HEK293T (cell line): Measurements from ENCODE around the gene EPS8.

Experiments
- ARNT ChIP-seq: fragments of 450-650 bp; IDR thresholded peaks from 2 replicates; pipeline ENCODE4 v1.6.1; 2017; ENCODE audit warnings: mild to moderate bottlenecking
- BHLHE40 ChIP-seq: fragments of 450-650 bp; IDR thresholded peaks from 2 replicates; pipeline ENCODE4 v1.6.1; 2016; ENCODE audit warnings: mild to moderate bottlenecking, moderate library complexity, borderline replicate concordance
- ELF4 ChIP-seq: fragments of 450-650 bp; IDR thresholded peaks from 2 replicates; pipeline ENCODE4 v1.6.1; 2017; ENCODE audit warnings: antibody characterized with exemption
- FOXA1 ChIP-seq: fragments of 450-650 bp; IDR thresholded peaks from 2 replicates; pipeline ENCODE4 v1.6.1; 2016; ENCODE audit warnings: mild to moderate bottlenecking
- FOXK2 ChIP-seq: fragments of 450-650 bp; IDR thresholded peaks from 2 replicates; pipeline ENCODE4 v1.6.1; 2016; ENCODE audit warnings: mild to moderate bottlenecking
- FOXM1 ChIP-seq: fragments of 450-650 bp; IDR thresholded peaks from 2 replicates; pipeline ENCODE4 v1.6.1; 2017; ENCODE audit warnings: mild to moderate bottlenecking, borderline replicate concordance
- L3MBTL2 ChIP-seq: fragments of 450-650 bp; conservative IDR thresholded peaks from 2 replicates; pipeline ENCODE4 v1.6.1; 2016; ENCODE audit warnings: mild to moderate bottlenecking
- SP1 ChIP-seq: fragments of 450-650 bp; IDR thresholded peaks from 2 replicates; pipeline ENCODE4 v1.6.1; 2017
- SUZ12 ChIP-seq: fragments of 450-650 bp; IDR thresholded peaks from 2 replicates; pipeline ENCODE4 v1.6.1; 2016; ENCODE audit warnings: mild to moderate bottlenecking
- TF ChIP-seq, protein P1 (sequence below): fragments of 450-650 bp; IDR thresholded peaks from 2 replicates; pipeline ENCODE4 v1.6.1; 2016

DNA sequence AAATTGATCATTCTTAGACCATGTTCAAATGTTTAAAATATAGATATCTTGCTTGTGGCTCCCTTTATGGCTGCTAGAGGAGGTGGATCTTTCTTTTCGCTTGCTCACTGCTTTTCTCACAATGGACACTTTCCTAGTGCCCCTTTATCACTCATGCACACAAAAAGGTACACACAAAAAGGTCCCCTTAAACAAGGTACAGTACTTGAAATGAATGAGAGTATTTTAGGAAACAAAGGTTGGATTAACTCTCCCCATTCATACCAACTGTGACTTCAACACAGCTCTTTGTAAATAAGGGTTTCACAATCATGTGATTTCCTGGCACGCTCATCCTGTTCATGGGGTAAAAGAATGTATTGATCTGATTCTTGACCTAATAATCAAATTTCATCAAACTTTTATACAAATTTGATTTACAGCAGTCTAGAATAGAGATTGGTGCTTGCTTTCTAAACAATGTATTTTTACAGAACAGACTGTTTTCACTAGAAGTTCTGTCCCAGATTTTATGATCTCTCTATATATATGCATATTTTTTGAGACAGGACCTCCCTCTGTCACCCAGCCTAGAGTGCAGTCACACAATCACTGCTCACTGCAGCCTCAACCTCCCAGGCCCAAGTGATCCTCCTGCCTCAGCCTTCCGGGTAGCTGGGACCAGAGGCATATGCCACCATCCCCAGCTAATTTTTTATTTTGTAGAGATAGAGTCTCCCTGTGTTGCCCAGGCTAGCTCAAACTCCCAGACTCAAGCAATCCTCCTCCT, 34.4 kb upstream of the EPS8 start:
- no peak for TF ChIP-seq SP1
- TF ChIP-seq, protein P1, sequence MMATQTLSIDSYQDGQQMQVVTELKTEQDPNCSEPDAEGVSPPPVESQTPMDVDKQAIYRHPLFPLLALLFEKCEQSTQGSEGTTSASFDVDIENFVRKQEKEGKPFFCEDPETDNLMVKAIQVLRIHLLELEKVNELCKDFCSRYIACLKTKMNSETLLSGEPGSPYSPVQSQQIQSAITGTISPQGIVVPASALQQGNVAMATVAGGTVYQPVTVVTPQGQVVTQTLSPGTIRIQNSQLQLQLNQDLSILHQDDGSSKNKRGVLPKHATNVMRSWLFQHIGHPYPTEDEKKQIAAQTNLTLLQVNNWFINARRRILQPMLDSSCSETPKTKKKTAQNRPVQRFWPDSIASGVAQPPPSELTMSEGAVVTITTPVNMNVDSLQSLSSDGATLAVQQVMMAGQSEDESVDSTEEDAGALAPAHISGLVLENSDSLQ = no peak
- no peak for TF ChIP-seq FOXM1
- no peak for TF ChIP-seq FOXK2
- TF ChIP-seq SUZ12 = no peak
- TF ChIP-seq BHLHE40 = no peak
- no peak for TF ChIP-seq L3MBTL2
- TF ChIP-seq FOXA1 = no peak
- no peak for TF ChIP-seq ELF4
- no peak for TF ChIP-seq ARNT
